Measurements from ENCODE around the gene CISH.

The CISH gene

GRCh38 chr3:50586763-50587070 lies 24.9 kb downstream of the CISH start:
- Histone ChIP-seq H3K27me3 (ENCODE audit: insufficient read depth, poor library complexity, severe bottlenecking) (no peaks in the 10 kb centered on the region), H3K4me3 (replicated peaks; ENCODE audit: insufficient read depth, low read length) (no peak overlapping the region), H3K27ac (replicated peaks) (no peak overlapping the region)
- DNase-seq (ENCODE audit: low read depth in 1 of 2, low spot score in 1 of 2): no peak
- no peak for TF ChIP-seq SPI1 (IDR thresholded peaks at IDR 0.05; ENCODE audit: borderline replicate concordance, low read depth)
- TF ChIP-seq CTCF (IDR thresholded peaks at IDR 0.05; ENCODE audit: insufficient read depth, low read length): no peak
- no peak for TF ChIP-seq POLR2AphosphoS5 (IDR thresholded peaks at IDR 0.05; ENCODE audit: low read depth)
- TF ChIP-seq GABPA (IDR thresholded peaks at IDR 0.05; ENCODE audit: low read depth): no peak
- no peak for TF ChIP-seq REST (IDR thresholded peaks at IDR 0.05; ENCODE audit: insufficient replicate concordance, low read depth)

GRCh38 chr3:50585919-50586762 lies 25.4 kb downstream of the CISH start:
- Histone ChIP-seq H3K4me3 (replicated peaks; ENCODE audit: insufficient read depth, low read length) (no peak overlapping the region), H3K27me3 (ENCODE audit: insufficient read depth, poor library complexity, severe bottlenecking) (no peaks in the 10 kb centered on the region), H3K27ac (replicated peaks) (no peak overlapping the region)
- DNase-seq (ENCODE audit: low read depth in 1 of 2, low spot score in 1 of 2): no peak
- TF ChIP-seq CTCF (IDR thresholded peaks at IDR 0.05; ENCODE audit: insufficient read depth, low read length) (no peak), SPI1 (IDR thresholded peaks at IDR 0.05; ENCODE audit: borderline replicate concordance, low read depth) (no peak), POLR2AphosphoS5 (IDR thresholded peaks at IDR 0.05; ENCODE audit: low read depth) (no peak), REST (IDR thresholded peaks at IDR 0.05; ENCODE audit: insufficient replicate concordance, low read depth) (no peak), GABPA (IDR thresholded peaks at IDR 0.05; ENCODE audit: low read depth) (no peak)

GRCh38 chr3:50584391-50584790 lies 27.2 kb downstream of the CISH start:
- DNase-seq (ENCODE audit: low read depth in 1 of 2, low spot score in 1 of 2): no peak
- no peak overlapping the region for H3K27ac ChIP-seq (replicated peaks)
- H3K27me3 ChIP-seq (ENCODE audit: insufficient read depth, poor library complexity, severe bottlenecking): no peaks in the 10 kb centered on the region
- no peak overlapping the region for H3K4me3 ChIP-seq (replicated peaks; ENCODE audit: insufficient read depth, low read length)
- TF ChIP-seq SPI1 (IDR thresholded peaks at IDR 0.05; ENCODE audit: borderline replicate concordance, low read depth) (no peak), GABPA (IDR thresholded peaks at IDR 0.05; ENCODE audit: low read depth) (no peak), REST (IDR thresholded peaks at IDR 0.05; ENCODE audit: insufficient replicate concordance, low read depth) (no peak), POLR2AphosphoS5 (IDR thresholded peaks at IDR 0.05; ENCODE audit: low read depth) (no peak), CTCF (IDR thresholded peaks at IDR 0.05; ENCODE audit: insufficient read depth, low read length) (no peak)

Data from HL-60 (cell line).